Measurements from ENCODE around the gene EPHA4. TPM values are rescaled to one million over a fixed set of nuclear protein-coding genes. Genes with fewer than 3 reads are reported as not detected.

The EPHA4 gene
- total RNA-seq, 1 donor from 2014 or later = 51.2 TPM

- intact Hi-C loops (cut with DNase I) = no loop called here
- no peak for DNase-seq (ENCODE audit: low spot score in 2 of 2)
- Histone ChIP-seq H3K9me3 (no peaks in the 10 kb centered on the region), H3K36me3 (no peaks in the 10 kb centered on the region), H3K27ac (no peak overlapping the region), H3K4me3 (no peak overlapping the region), H3K4me1 (no peaks in the 10 kb centered on the region), H3K27me3 (no peaks in the 10 kb centered on the region)
- no peak for TF ChIP-seq CTCF (IDR thresholded peaks at IDR 0.05)
Observed at GRCh38 chr2:221495731-221496130, 76.4 kb downstream of the EPHA4 start.

GRCh38 chr2:221494556-221494955, 77.5 kb downstream of the EPHA4 start:
- no peak for TF ChIP-seq CTCF (IDR thresholded peaks at IDR 0.05)
- Histone ChIP-seq H3K4me3 (no peak overlapping the region), H3K27ac (no peak overlapping the region), H3K36me3 (no peaks in the 10 kb centered on the region), H3K9me3 (no peaks in the 10 kb centered on the region), H3K4me1 (no peaks in the 10 kb centered on the region), H3K27me3 (no peaks in the 10 kb centered on the region)
- no peak for DNase-seq (ENCODE audit: low spot score in 2 of 2)
- intact Hi-C loops (cut with DNase I) = no loop called here

- DNase-seq (ENCODE audit: low spot score in 2 of 2) = no peak
- Histone ChIP-seq H3K9me3 (no peaks in the 10 kb centered on the region), H3K27me3 (no peaks in the 10 kb centered on the region), H3K27ac (no peak overlapping the region), H3K4me3 (no peak overlapping the region), H3K36me3 (no peaks in the 10 kb centered on the region), H3K4me1 (no peaks in the 10 kb centered on the region)
- no peak for TF ChIP-seq CTCF (IDR thresholded peaks at IDR 0.05)
- intact Hi-C loops (cut with DNase I) = no loop called here
Observed at GRCh38 chr2:221493391-221493790, 78.7 kb downstream of the EPHA4 start.

- TF ChIP-seq CTCF (IDR thresholded peaks at IDR 0.05) = no peak
- no peak overlapping the region for H3K27ac ChIP-seq
- H3K4me1 ChIP-seq = no peaks in the 10 kb centered on the region
- no peaks in the 10 kb centered on the region for H3K9me3 ChIP-seq
- no peaks in the 10 kb centered on the region for H3K27me3 ChIP-seq
- no peak overlapping the region for H3K4me3 ChIP-seq
- DNase-seq (ENCODE audit: low spot score in 2 of 2) = no peak
- no peaks in the 10 kb centered on the region for H3K36me3 ChIP-seq
- intact Hi-C loops (cut with DNase I) = no loop called here
Observed at GRCh38 chr2:221492636-221493035, 79.5 kb downstream of the EPHA4 start.

- DNase-seq (ENCODE audit: low spot score in 2 of 2) = no peak
- intact Hi-C loops (cut with DNase I) = no loop called here
- TF ChIP-seq CTCF (IDR thresholded peaks at IDR 0.05) = no peak
- H3K4me1 ChIP-seq = no peaks in the 10 kb centered on the region
- no peak overlapping the region for H3K27ac ChIP-seq
- H3K36me3 ChIP-seq = no peaks in the 10 kb centered on the region
- H3K9me3 ChIP-seq = no peaks in the 10 kb centered on the region
- H3K4me3 ChIP-seq = no peak overlapping the region
- H3K27me3 ChIP-seq = no peaks in the 10 kb centered on the region
Observed at GRCh38 chr2:221490506-221491060, 81.5 kb downstream of the EPHA4 start.

Measured in ascending aorta (tissue), 2 donors.